Neuronal stem cell (in vitro differentiated cells): ENCODE results near the gene FPR1.

Experiments used
- DNase-seq: peaks from one replicate; pipeline ENCODE4 v3.0.0-alpha.2; 2013; ENCODE audit warnings: low spot score
- H2AFZ ChIP-seq: one replicate; pipeline ENCODE4 v1.6.1; 2013; ENCODE audit warnings: mild to moderate bottlenecking, low read length, inconsistent platforms
- H2AK5ac ChIP-seq: 2 replicates; pipeline ENCODE4 v1.6.1; 2013; ENCODE audit warnings: low read depth, mild to moderate bottlenecking, inconsistent platforms, low read length, moderate library complexity, mixed read lengths
- H2BK120ac ChIP-seq: 2 replicates; pipeline ENCODE4 v1.6.1; 2013; ENCODE audit warnings: low read depth, mild to moderate bottlenecking, inconsistent platforms, low read length, moderate library complexity, mixed read lengths
- H2BK12ac ChIP-seq: one replicate; pipeline ENCODE4 v1.6.1; 2013; ENCODE audit warnings: low read length, inconsistent platforms
- H2BK15ac ChIP-seq: 2 replicates; pipeline ENCODE4 v1.6.1; 2013; ENCODE audit warnings: mild to moderate bottlenecking, low read length, inconsistent platforms, mixed read lengths
- H2BK5ac ChIP-seq: one replicate; pipeline ENCODE4 v1.6.1; 2013; ENCODE audit warnings: inconsistent platforms, mild to moderate bottlenecking, low read length, moderate library complexity
- H3K14ac ChIP-seq: one replicate; pipeline ENCODE4 v1.6.1; 2013; ENCODE audit warnings: low read length, inconsistent platforms
- H3K18ac ChIP-seq: 2 replicates; pipeline ENCODE4 v1.6.1; 2013; ENCODE audit warnings: low read length, inconsistent platforms
- H3K23ac ChIP-seq: 2 replicates; pipeline ENCODE4 v1.6.1; 2013; ENCODE audit warnings: low read depth, mild to moderate bottlenecking, mixed read lengths, low read length, inconsistent platforms; ENCODE audit not compliant: poor library complexity
- H3K27ac ChIP-seq: replicated peaks from 3 replicates; pipeline ENCODE4 v1.5.1; 2013; ENCODE audit warnings: low read length, inconsistent platforms
- H3K27me3 ChIP-seq, 3 experiments: 2 replicates each; pipeline ENCODE4 v1.6.1; 2013; ENCODE audit warnings: low read length in 3 of 3, mild to moderate bottlenecking in 2 of 3, inconsistent platforms in 1 of 3, low read depth in 1 of 3, mixed read lengths in 1 of 3, moderate library complexity in 1 of 3; ENCODE audit not compliant: control insufficient read depth in 3 of 3, insufficient read depth in 3 of 3
- H3K36me3 ChIP-seq, 2 donors: replicated peaks in 1 of 2; 2 replicates each; pipeline ENCODE4 v1.6.1; 2013; ENCODE audit warnings: low read length in 2 of 2; ENCODE audit not compliant: control insufficient read depth in 2 of 2, insufficient read depth in 2 of 2
- H3K4ac ChIP-seq: 2 replicates; pipeline ENCODE4 v1.6.1; 2013; ENCODE audit warnings: inconsistent platforms, mild to moderate bottlenecking, low read length, moderate library complexity
- H3K4me1 ChIP-seq, 2 donors: 1 replicate in 1 of 2; 2 replicates in 1 of 2; pipeline ENCODE4 v1.6.1; 2013; ENCODE audit warnings: low read length in 2 of 2, low read depth in 1 of 2; ENCODE audit not compliant: control insufficient read depth in 2 of 2, insufficient read depth in 1 of 2
- H3K4me2 ChIP-seq: one replicate; pipeline ENCODE4 v1.6.1; 2013; ENCODE audit warnings: mild to moderate bottlenecking, low read length, inconsistent platforms; ENCODE audit not compliant: insufficient read depth, poor library complexity, severe bottlenecking
- H3K4me3 ChIP-seq, 2 donors: 2 replicates each; pipeline ENCODE4 v1.5.1; 2013; ENCODE audit warnings: low read length in 2 of 2, mild to moderate bottlenecking in 2 of 2, inconsistent platforms in 1 of 2, moderate library complexity in 1 of 2
- H3K79me1 ChIP-seq: one replicate; pipeline ENCODE4 v1.6.1; 2013; ENCODE audit warnings: low read depth, mild to moderate bottlenecking, inconsistent platforms, low read length, moderate library complexity
- H3K9ac ChIP-seq: one replicate; pipeline ENCODE4 v1.6.1; 2013; ENCODE audit warnings: mild to moderate bottlenecking, low read depth, low read length, inconsistent platforms; ENCODE audit not compliant: poor library complexity
- H3K9me3 ChIP-seq, 2 donors: replicated peaks in 1 of 2; 2 replicates each; pipeline versions ENCODE3 to v1.6.1; 2013; ENCODE audit warnings: low read length in 2 of 2, mild to moderate bottlenecking in 2 of 2, inconsistent platforms in 1 of 2, low read depth in 1 of 2, mixed read lengths in 1 of 2, moderate library complexity in 1 of 2; ENCODE audit not compliant: control insufficient read depth in 2 of 2, insufficient read depth in 1 of 2
- H4K8ac ChIP-seq: one replicate; pipeline ENCODE4 v1.6.1; 2013; ENCODE audit warnings: low read depth, mild to moderate bottlenecking, inconsistent platforms, low read length, moderate library complexity
- H4K91ac ChIP-seq: one replicate; pipeline ENCODE4 v1.6.1; 2013; ENCODE audit warnings: low read length, low read depth, mild to moderate bottlenecking, inconsistent platforms; ENCODE audit not compliant: poor library complexity
- WGBS, 2 donors: extraction: QIAGEN DNeasy Blood & Tissue Kit; methylation state at CpG; one replicate each; pipeline ENCODE4 v1.1.7; 2013; ENCODE audit warnings: missing lambda C conversion rate in 2 of 2, mixed read lengths in 1 of 2; ENCODE audit not compliant: insufficient read length in 2 of 2, insufficient replicate concordance in 1 of 2; ENCODE audit errors: extremely low coverage in 2 of 2; 5-methylcytosine and 5-hydroxymethylcytosine counted together

Gene FPR1

DNA sequence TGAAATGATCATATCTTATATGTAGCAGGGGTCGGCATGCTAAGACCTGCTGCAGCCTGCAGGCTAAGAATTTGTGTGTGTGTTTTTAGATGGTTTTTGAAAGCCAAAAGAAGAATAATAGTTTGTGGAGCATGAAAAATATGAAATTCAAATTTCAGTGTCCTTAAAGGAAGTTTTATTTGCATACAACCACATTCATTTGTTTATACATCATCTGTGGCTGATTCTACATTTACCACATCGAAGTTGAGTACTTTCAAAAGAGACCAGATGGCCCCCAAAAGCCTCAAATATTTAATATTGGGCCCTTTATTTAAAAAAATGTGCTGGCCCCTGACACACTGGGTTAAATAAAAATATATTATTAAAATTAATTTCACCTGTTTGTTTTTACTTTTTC is 29.2 kb downstream of the FPR1 start:
- peaks cover 6 to 11% of the 10 kb centered on the region in 2 donors for H3K4me1 ChIP-seq
- no peak overlapping the region for H2BK120ac ChIP-seq
- no peak overlapping the region for H3K18ac ChIP-seq
- H3K9ac ChIP-seq, result no peak overlapping the region
- no peak overlapping the region for H3K4me2 ChIP-seq
- H3K27me3 ChIP-seq, result peaks cover 8 to 84% (median 21%) of the 10 kb centered on the region in 3 experiments
- no peak overlapping the region for H2BK15ac ChIP-seq
- H2AK5ac ChIP-seq, result no peak overlapping the region
- H3K9me3 ChIP-seq, result peaks cover 0 to 5% of the 10 kb centered on the region in 2 donors
- H3K27ac ChIP-seq, result no peak overlapping the region
- H2AFZ ChIP-seq, result no peak overlapping the region
- no peaks in the 10 kb centered on the region for H3K36me3 ChIP-seq
- no peak overlapping the region for H3K4ac ChIP-seq
- no peak overlapping the region for H3K4me3 ChIP-seq
- H3K14ac ChIP-seq, result no peak overlapping the region
- no peak overlapping the region for H2BK12ac ChIP-seq
- H4K91ac ChIP-seq, result no peak overlapping the region
- H3K23ac ChIP-seq, result no peak overlapping the region
- H3K79me1 ChIP-seq, result no peaks in the 10 kb centered on the region
- no CpG with 5 or more reads among the region's 2 CpGs for WGBS, 2 donors
- H4K8ac ChIP-seq, result no peak overlapping the region
- no peak for DNase-seq
- H2BK5ac ChIP-seq, result no peak overlapping the region

DNA sequence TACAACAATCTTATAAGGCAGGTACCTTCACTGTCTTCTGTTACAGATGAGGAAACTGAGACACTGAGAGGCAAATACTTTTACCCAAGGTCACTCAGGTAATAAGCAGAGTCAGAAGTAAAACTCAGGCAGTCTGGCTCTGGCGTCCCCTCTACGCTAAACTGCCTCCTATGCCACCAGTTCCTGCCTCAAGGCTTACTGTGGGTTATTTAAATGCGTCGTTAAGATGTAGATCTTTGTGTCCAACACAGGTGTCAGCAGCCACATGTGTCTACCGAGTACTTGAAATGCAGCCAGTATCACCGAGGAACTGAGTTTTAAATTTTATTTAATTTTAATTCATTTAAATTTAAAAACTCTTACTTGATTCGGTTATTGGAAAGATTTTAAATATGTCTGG is 29.8 kb downstream of the FPR1 start:
- Histone ChIP-seq H3K23ac (no peak overlapping the region), H2BK120ac (no peak overlapping the region), H3K27me3 (peaks cover 8 to 90% (median 21%) of the 10 kb centered on the region in 3 experiments), H4K8ac (no peak overlapping the region), H3K4me2 (no peak overlapping the region), H4K91ac (no peak overlapping the region), H3K14ac (no peak overlapping the region), H3K18ac (no peak overlapping the region), H3K4me3 (no peak overlapping the region), H3K27ac (no peak overlapping the region), H3K4me1 (peaks cover 6 to 11% of the 10 kb centered on the region in 2 donors), H3K79me1 (no peaks in the 10 kb centered on the region), H2BK15ac (no peak overlapping the region), H2BK5ac (no peak overlapping the region), H2AK5ac (no peak overlapping the region), H3K9me3 (peaks cover 0 to 5% of the 10 kb centered on the region in 2 donors), H3K9ac (no peak overlapping the region), H3K36me3 (no peaks in the 10 kb centered on the region), H2BK12ac (no peak overlapping the region), H3K4ac (no peak overlapping the region), H2AFZ (no peak overlapping the region)
- no CpG with 5 or more reads among the region's 7 CpGs for WGBS, 2 donors
- no peak for DNase-seq

DNA sequence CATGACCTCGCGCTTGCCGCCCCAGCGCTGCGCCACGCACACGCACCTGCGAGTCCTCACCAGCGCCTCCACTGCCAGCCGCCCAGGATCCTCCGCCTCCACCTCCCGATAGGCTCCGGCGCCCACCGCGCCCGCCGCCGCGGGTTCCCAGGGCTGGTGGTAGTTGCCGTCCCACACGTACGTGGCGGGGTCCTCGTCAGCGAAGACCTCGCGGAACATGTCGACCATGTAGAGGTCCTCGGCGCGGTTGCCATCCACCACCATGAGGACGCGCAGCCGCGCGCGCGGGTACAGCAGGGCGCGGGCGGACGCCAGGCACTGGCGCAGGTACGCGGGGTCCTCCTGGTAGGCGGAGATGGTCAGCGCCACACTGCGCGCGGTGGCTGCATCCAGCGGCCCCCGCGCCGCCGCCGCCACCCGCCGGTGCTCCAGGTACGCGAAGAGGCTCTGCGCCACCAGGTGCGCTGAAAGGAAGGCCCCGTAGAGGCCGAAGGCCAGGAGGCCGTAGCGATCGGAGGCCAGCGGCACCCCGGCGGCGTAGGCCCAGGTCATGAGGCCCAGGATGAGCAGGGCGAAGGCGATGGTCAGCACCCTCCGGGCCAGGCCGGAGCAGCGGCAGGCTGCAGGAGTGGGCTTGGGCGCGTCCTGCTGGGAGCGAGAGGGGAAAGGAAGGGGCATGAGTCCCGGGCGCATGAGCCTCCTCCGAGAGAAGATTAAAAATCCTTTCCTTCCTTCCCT is 32.3 kb downstream of the FPR1 start:
- peaks cover 6 to 7% of the 10 kb centered on the region in 2 donors for H3K4me1 ChIP-seq
- H3K9me3 ChIP-seq, result peaks cover 0 to 5% of the 10 kb centered on the region in 2 donors
- H3K9ac ChIP-seq, result peak overlapping the region; percentile 87
- H3K4me2 ChIP-seq, result peak overlapping the region; percentile 96
- peak overlapping the region in 1 of 2 donors; percentile 80 for H3K4me3 ChIP-seq
- no peaks in the 10 kb centered on the region for H3K36me3 ChIP-seq
- peaks cover 8 to 84% (median 18%) of the 10 kb centered on the region in 3 experiments for H3K27me3 ChIP-seq
- DNase-seq, result no peak
- peak overlapping the region; percentile 50 for H2BK15ac ChIP-seq
- peak overlapping the region; percentile 82 for H3K14ac ChIP-seq
- peak overlapping the region; percentile 79 for H2AFZ ChIP-seq
- peak overlapping the region; percentile 89 for H3K23ac ChIP-seq
- no CpG with 5 or more reads among the region's 83 CpGs for WGBS, 2 donors
- peak overlapping the region; percentile 86 for H3K18ac ChIP-seq
- peak overlapping the region; percentile 41 for H2BK120ac ChIP-seq
- H4K8ac ChIP-seq, result peak overlapping the region; percentile 21
- H3K27ac ChIP-seq, result no peak overlapping the region
- no peak overlapping the region for H3K4ac ChIP-seq
- H3K79me1 ChIP-seq, result no peaks in the 10 kb centered on the region
- no peak overlapping the region for H2BK5ac ChIP-seq
- no peak overlapping the region for H2BK12ac ChIP-seq
- no peak overlapping the region for H4K91ac ChIP-seq
- peak overlapping the region; percentile 38 for H2AK5ac ChIP-seq

DNA sequence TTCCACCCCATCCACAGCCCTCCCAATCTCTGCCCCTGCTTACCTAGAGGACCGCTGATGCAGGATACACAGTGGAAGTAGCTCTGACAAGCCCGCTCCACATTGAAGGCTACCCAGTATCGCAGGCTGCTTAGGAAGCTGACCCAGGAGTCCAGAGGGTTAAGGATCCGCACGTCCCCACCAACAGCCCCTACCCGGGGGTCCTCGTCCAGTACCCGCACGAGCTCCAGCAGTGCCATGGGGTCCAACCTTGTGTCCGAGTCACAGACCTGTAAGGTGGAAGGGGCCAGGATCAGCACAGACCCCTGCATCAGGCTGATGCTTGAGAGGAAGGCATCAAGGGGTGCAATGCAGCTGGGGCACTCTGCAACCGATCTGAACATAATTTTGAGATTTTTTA is 34.8 kb downstream of the FPR1 start:
- Histone ChIP-seq H3K79me1 (no peaks in the 10 kb centered on the region), H4K8ac (no peak overlapping the region), H2BK120ac (no peak overlapping the region), H3K27ac (no peak overlapping the region), H3K36me3 (no peaks in the 10 kb centered on the region), H3K4me1 (peaks cover 0 to 2% of the 10 kb centered on the region in 2 donors), H2BK15ac (no peak overlapping the region), H3K4me3 (no peak overlapping the region), H3K4me2 (no peak overlapping the region), H4K91ac (no peak overlapping the region), H2BK5ac (no peak overlapping the region), H2AFZ (no peak overlapping the region), H2AK5ac (no peak overlapping the region), H3K18ac (no peak overlapping the region), H2BK12ac (no peak overlapping the region), H3K4ac (no peak overlapping the region), H3K14ac (no peak overlapping the region), H3K23ac (no peak overlapping the region), H3K27me3 (peaks cover 8 to 63% (median 18%) of the 10 kb centered on the region in 3 experiments), H3K9me3 (peaks cover 0 to 5% of the 10 kb centered on the region in 2 donors), H3K9ac (no peak overlapping the region)
- DNase-seq, result no peak
- no CpG with 5 or more reads among the region's 11 CpGs for WGBS, 2 donors
